ENCODE data around the gene KCNN4. TPM values are rescaled to one million over a fixed set of nuclear protein-coding genes. Genes with fewer than 3 reads are reported as not detected.

The KCNN4 gene
- total RNA-seq, 1 experiment from 2014 or later = not detected

- ChIA-PET POLR2A (ENCODE audit: low non-redundant PET) (no interaction called here), CTCF (no interaction called here)
- H3K4me1 ChIP-seq (ENCODE audit: insufficient read depth, low read length, poor library complexity, severe bottlenecking) = no peaks in the 10 kb centered on the region
- no peak for DNase-seq (ENCODE audit: low spot score)
- BruUV-seq (replicated peaks) = no TSS peak
- H3K27me3 ChIP-seq (replicated peaks; ENCODE audit: insufficient read depth, low read depth, low read length, poor library complexity) = no peaks in the 10 kb centered on the region
- H3K4me3 ChIP-seq (ENCODE audit: low read depth, low read length, poor library complexity, severe bottlenecking) = no peak overlapping the region
- no peak overlapping the region for H3K27ac ChIP-seq (ENCODE audit: low read depth, low read length, poor library complexity, severe bottlenecking)
- H3K36me3 ChIP-seq (ENCODE audit: insufficient read depth, low read length, poor library complexity, severe bottlenecking) = peaks cover 84% of the 10 kb centered on the region
- TF ChIP-seq, protein P1, sequence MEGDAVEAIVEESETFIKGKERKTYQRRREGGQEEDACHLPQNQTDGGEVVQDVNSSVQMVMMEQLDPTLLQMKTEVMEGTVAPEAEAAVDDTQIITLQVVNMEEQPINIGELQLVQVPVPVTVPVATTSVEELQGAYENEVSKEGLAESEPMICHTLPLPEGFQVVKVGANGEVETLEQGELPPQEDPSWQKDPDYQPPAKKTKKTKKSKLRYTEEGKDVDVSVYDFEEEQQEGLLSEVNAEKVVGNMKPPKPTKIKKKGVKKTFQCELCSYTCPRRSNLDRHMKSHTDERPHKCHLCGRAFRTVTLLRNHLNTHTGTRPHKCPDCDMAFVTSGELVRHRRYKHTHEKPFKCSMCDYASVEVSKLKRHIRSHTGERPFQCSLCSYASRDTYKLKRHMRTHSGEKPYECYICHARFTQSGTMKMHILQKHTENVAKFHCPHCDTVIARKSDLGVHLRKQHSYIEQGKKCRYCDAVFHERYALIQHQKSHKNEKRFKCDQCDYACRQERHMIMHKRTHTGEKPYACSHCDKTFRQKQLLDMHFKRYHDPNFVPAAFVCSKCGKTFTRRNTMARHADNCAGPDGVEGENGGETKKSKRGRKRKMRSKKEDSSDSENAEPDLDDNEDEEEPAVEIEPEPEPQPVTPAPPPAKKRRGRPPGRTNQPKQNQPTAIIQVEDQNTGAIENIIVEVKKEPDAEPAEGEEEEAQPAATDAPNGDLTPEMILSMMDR (conservative IDR thresholded peaks at IDR 0.05; ENCODE audit: low read depth, low read length) = no peak
- intact Hi-C loops (cut with micrococcal nuclease; ENCODE audit: unreplicated experiment) = no loop called here
- H3K9me3 ChIP-seq (ENCODE audit: low read depth, low read length, poor library complexity, severe bottlenecking) = no peaks in the 10 kb centered on the region
Observed at GRCh38 chr19:43747557-43748204, 33.1 kb downstream of the KCNN4 start.

GRCh38 chr19:43743059-43743458 is 37.7 kb downstream of the KCNN4 start:
- POLR2A ChIA-PET (ENCODE audit: low non-redundant PET) = no interaction called here
- TF ChIP-seq EZH2 (IDR thresholded peaks at IDR 0.05; ENCODE audit: borderline replicate concordance, low read depth, low read length, poor library complexity, severe bottlenecking) = no peak
- TF ChIP-seq, protein P1 (conservative IDR thresholded peaks at IDR 0.05; ENCODE audit: low read depth, low read length) = no peak
- no peak overlapping the region for H3K27ac ChIP-seq (ENCODE audit: low read depth, low read length, poor library complexity, severe bottlenecking)
- H3K4me1 ChIP-seq (ENCODE audit: insufficient read depth, low read length, poor library complexity, severe bottlenecking) = no peaks in the 10 kb centered on the region
- intact Hi-C loops (cut with micrococcal nuclease; ENCODE audit: unreplicated experiment) = no loop called here
- no peaks in the 10 kb centered on the region for H3K9me3 ChIP-seq (ENCODE audit: low read depth, low read length, poor library complexity, severe bottlenecking)
- no TSS peak for BruUV-seq (replicated peaks)
- H3K27me3 ChIP-seq (replicated peaks; ENCODE audit: insufficient read depth, low read depth, low read length, poor library complexity) = no peaks in the 10 kb centered on the region
- no peak for DNase-seq (ENCODE audit: low spot score)
- CTCF ChIA-PET = no interaction called here
- no peak overlapping the region for H3K4me3 ChIP-seq (ENCODE audit: low read depth, low read length, poor library complexity, severe bottlenecking)
- peaks cover 92% of the 10 kb centered on the region for H3K36me3 ChIP-seq (ENCODE audit: insufficient read depth, low read length, poor library complexity, severe bottlenecking)

GRCh38 chr19:43741075-43741825 is 39.5 kb downstream of the KCNN4 start:
- no TSS peak for BruUV-seq (replicated peaks)
- Histone ChIP-seq H3K4me1 (ENCODE audit: insufficient read depth, low read length, poor library complexity, severe bottlenecking) (no peaks in the 10 kb centered on the region), H3K27me3 (replicated peaks; ENCODE audit: insufficient read depth, low read depth, low read length, poor library complexity) (no peaks in the 10 kb centered on the region), H3K36me3 (ENCODE audit: insufficient read depth, low read length, poor library complexity, severe bottlenecking) (peaks cover 90% of the 10 kb centered on the region), H3K27ac (ENCODE audit: low read depth, low read length, poor library complexity, severe bottlenecking) (no peak overlapping the region), H3K9me3 (ENCODE audit: low read depth, low read length, poor library complexity, severe bottlenecking) (no peaks in the 10 kb centered on the region), H3K4me3 (ENCODE audit: low read depth, low read length, poor library complexity, severe bottlenecking) (no peak overlapping the region)
- DNase-seq (ENCODE audit: low spot score) = no peak
- no peak for TF ChIP-seq EZH2 (IDR thresholded peaks at IDR 0.05; ENCODE audit: borderline replicate concordance, low read depth, low read length, poor library complexity, severe bottlenecking)
- TF ChIP-seq, protein P1 (conservative IDR thresholded peaks at IDR 0.05; ENCODE audit: low read depth, low read length) = no peak
- intact Hi-C loops (cut with micrococcal nuclease; ENCODE audit: unreplicated experiment) = no loop called here
- ChIA-PET POLR2A (ENCODE audit: low non-redundant PET) (interaction anchor here (0.7 kb wide), 1 partner anchor 26 kb away, joined by 3 read pairs; no protein-coding TSS in a partner anchor), CTCF (no interaction called here)

Data from A673 (cell line).